ENCODE measurements around the gene UBR4.
"Not testable (repeated sequence)": the region's sequence is repeated elsewhere in the genome, so short reads cannot be mapped to it uniquely, and the experiment has no call there.

UBR4 gene

DNA sequence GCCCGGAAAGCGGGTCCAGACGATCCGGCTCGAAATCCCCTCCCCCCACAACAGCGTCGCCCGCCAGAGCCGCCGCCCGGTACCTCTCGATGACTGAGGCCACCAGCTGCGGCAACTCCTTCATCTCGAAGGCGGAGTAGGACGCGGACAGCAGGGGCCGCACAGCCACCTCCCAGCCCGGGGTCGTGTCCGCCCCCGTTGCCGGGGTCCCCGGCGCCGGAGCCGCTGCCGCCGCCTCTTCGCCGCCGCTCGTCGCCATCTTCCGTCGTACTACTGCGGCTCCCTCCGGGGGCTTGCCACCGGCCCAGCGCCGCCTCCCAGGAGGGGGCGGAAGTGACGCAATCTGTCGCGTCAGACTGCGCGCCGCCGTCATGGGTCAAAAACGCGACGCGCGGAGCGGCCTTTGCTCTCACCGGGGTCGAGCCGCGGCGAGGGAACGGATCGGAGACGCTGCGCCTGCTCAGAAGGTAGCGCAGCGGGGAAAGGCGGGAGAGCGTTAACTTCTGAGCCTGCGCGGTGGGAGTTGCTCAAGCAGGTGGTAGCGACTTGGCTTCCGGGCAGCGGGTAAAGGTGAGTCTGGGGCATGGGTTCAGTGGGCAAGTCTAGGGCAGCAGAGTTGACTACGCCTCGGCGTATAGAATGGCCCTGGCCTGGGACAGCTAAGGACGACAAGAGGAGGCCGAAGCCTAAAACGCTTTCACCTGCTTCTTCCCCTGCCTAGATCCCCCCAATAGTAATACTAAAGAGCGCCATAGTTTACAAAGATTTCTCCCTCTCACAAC lies at the start of gene UBR4:
TSS of gene UBR4 (minus strand) at position 277 of the 782 bp plus-strand sequence. CDS start at position 259, 18 bp downstream.
- DNase-seq = peak; percentile 85 to 95

DNA sequence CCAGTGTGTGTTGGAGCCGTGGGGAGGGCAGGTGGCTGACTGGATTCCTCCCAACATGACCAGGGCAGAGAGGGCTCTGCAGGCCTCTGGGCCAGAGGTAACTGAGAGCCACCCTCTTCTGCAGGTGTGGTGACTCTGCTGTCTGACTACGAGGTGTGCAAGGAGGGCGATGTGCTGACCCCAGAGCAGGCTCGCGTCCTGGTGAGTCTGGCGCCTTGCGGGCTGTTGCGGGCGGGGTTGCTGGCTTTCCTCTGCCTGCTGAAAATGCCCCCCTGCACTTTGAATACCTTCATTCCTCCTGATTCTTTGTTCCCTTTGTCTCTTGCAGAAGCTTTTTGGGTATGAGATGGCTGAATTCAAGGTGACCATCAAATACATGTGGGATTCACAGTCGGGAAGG lies 48.3 kb upstream of the UBR4 start:
- DNase-seq = no peak

DNA sequence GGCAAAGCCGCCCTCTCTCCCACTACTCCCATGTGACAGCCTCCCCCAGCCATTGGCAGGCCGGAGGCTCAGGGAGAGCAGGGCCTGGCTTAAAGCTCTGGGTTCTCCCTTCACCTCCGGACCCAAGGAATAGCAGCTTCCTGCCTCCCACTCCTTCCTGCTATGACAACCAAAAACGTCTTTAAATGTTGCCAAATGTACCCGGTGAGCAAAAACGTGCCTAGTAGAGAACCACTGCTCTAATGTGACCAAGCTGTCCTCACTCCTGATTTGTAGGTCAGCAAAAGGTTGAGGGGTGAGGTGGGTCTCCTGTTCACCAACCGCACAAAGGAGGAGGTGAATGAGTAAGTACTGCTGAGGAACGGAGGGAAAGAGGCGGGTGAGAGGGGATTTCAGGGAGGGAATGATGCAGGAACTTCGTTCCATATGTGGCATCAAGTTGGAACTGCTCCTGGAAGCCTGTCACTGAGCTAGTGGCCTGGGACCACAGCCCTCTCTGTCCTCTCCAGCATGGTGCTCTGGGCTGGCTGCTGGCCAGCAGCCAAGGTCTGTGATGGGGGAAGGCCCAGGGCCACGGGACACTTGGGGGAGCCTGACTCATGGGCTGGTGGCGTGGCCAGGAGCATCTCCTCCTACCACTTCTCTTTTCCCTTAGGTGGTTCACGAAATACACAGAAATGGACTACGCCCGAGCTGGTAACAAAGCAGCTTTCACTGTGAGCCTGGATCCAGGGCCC lies 47.3 kb upstream of the UBR4 start:
- no peak for DNase-seq

DNA sequence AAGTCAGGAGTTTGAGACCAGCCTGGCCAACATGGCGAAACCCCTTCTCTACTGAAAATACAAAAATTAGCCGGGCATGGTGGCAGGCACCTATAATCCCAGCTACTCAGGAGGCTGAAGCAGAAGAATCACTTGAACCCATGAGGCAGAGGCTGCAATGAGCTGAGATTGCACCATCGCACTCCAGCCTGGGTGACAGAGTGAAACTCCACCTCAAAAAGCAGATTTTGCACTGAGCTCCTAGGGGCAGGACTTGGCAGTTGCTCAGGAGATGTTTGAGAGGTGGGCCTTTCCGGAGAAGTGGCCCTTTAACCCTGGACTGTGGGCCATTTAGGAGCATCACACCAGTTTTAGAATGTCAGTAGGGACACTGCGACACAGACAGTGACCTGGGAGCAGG lies 46.2 kb upstream of the UBR4 start:
- not testable (repeated sequence) for DNase-seq

DNA sequence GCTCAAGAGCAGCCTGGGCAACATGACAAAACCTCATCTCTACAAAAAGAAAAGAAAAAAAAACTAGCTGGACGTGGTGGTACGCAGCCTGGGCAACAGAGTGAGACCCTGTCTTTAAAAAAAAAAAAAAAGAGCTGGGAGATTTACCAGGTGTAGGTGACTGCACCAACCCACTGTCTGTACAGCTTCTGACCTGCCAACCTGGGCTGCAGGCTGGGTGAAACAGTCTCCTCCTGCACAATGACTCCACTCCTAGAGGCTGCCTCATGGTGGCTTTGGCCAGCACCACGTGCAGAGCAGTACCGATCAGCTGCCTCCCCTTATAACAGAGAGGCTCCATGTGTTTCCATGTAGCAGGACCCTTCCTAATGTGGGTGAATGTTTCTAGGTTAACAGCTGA lies 45.2 kb upstream of the UBR4 start:
- no peak for DNase-seq

DNA sequence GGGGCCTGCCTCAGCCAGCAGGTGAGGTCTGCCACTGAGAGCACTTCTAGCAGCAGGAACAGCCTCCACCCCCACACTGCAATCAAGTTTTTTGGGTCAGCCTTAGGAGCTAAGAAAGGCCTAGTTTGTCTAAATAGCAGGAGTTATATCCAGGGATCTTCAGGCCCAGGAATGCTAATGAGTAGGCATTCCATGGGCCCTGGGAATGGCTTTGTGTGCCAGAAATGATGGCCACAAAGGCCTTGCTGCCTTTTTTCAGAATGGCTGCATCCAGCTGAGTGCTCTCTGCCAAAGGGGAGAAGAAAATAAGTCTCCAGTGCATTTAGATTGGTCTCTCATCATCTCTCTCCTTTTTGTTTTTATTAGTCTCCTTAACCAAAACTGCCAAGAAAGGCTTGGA lies 44.4 kb upstream of the UBR4 start:
- no peak for DNase-seq

DNA sequence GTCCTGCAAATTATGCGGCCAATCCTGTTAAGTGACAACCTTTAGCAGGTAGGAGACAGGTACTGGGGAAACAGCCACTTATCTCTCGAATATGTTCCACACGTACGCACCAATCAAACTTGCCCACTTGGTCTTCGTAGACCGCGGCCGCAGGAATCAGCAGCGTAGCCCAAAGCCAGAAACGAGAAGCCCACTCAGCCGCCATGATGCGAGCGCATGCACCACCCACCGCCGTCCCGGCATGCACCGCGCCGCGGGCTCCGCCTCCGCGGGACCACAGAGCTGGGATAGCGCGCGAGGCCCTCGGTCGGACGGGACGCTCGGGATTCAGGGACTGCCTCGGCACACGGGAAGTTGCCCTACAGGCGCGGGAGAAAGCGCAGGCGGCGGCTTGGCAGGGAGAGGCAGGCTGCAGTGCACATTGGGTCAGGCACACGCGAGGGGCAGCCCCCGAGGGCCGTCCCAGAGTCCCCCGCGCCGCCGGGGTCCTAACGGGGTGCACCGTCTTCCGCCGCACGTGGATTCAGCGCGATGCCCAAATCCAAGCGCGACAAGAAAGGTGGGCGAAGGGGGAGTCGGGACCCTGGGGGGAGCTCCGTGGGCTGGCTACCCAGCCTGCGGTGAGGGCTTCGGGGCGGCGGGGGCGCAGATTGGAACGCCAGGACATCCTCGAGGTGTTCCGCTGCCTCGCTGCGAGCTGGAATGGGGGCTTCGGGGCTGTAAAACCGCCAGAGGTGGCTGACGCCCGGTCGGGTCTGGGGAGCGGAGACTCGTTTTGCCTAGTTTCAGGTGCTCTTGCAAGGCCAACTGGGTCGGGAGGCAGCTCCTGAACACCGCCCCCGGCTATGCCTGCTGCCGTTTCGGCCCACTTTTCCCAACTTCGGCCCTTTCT lies 41.5 kb upstream of the UBR4 start, which contains the start of the genes EMC1 and MRTO4:
TSS of gene EMC1 (minus strand) at position 220 of the 892 bp plus-strand sequence. CDS start at position 205, 15 bp downstream.
TSS of gene MRTO4 (plus strand) at position 501 of the 892 bp plus-strand sequence. CDS start at position 532, 31 bp downstream.
- DNase-seq = peak; percentile 33 to 92

DNA sequence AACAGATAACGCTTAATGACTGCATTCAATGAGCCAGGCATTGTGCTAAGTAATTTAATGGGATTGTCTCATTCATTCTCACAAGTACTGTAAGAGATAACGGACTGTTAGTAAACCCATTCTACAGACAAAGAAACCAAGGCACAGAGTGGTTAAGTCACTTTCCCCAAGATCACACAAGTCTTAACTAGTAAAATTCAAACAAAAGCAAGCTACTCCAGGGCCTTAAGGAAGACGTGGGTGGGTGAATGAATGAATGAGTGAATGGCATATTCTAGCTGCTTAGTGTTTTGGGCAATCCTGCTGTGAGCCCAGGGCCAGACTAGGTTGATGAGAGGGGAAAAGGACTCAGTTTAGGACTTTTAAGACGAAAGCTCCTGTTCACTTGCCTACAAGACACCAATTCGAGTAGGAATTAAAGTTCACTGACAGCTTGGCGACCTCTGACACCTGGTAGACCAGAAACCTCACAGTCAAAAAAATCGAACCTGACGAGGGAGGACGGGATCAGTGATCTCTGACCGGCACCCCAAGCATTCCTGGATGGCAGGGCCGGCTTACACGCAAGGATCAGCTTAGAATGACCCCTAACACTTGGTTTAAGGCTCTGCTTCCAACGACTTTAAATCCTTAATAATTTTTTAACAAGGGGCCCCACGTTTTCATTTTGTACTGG lies 40.7 kb upstream of the UBR4 start:
- DNase-seq = no peak

DNA sequence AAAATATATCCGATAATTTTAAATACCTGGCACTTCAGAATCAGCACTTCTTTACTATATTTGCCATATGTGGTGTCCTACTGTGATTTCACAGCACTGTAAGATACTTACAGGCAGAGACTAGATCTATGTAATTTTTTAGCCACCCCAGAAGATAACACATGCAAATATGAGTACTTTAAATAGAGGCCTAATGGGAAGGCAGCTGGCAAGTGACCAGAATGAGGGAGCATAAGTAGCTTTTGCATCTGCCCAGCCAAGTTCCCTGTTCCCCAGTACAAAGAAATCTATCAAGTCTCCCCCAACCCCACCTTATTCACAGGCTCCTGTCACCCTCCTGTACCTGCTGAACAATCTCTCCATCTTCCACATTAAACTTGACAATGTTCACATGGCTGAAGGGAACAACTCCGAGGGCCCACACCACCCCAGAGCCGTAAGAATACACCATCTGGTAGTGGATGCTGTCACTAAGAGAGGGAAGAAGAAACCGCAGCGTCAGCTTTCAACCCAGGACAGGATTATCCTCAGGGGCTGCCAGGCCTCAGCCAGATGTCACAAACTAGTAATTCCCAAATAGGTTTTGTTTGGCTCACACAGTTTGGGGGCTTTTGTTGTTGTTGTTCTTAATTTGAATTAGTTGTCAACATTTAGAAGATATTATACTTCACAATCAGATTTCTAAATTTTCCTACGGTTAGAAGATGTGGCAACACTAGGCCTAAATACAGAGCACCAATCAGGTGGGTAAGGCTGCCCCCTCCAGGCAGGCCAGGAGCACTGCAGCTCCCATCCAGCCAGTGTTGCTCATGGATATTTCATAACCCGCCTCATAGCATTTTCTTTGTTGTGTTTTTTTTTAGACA lies 30.8 kb upstream of the UBR4 start:
- peak in 1 of 2 experiments; percentile 29 for DNase-seq

DNA sequence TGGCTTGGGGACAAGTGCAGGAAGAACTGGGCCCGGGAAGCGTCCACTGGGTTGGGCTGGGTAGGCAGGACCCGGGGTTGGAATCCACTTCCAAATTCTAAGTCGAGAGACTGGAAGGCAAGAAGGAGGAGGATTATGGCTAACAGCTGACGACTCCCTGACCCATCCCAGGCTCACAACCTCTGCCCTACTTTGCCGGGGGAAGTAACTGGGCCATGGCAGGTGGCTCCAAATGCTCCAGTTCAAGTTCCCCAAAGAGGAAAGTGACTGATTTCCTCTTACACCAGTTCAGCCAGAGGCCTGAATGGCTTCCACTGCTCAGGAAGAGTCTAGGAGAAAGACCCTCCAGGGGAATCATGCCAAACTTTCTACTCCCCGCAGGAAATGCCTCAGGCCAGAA lies 29.8 kb upstream of the UBR4 start:
- DNase-seq = no peak

DNA sequence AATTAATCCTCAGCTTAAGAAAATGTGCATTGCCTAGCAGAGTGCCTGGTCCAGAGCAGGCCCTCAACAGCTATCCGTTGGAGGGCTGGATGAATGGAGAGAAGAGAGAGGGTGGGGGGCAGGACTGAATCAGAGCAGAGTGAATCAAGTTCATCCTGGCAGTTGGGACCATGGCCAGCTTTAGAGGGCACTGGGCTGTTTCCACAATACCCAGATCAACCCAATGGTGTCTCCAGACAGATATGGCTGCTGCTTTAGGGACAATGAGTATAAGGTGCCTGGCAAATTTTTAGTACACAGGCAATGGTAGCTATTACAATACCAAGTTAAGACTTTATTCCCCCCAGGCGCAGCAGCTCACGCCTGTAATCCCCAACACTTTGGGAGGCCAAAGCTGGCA lies 24.2 kb upstream of the UBR4 start:
- no peak for DNase-seq

DNA sequence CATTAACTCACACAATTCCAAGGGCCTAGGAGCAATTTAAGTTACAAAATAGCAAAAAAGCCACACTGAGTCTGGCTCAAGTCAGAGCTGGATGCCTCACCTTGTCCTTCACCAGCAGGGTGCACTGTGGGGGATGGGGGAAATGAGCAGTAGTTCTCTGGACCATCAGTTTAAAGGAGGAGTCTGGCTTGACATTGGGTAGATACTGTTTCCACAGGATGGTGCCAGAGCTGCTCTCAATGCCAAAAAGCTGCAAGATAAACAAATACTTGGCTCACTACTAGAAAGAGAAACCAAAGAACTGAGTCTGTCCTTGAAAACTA lies 22.4 kb upstream of the UBR4 start:
- DNase-seq = no peak

DNA sequence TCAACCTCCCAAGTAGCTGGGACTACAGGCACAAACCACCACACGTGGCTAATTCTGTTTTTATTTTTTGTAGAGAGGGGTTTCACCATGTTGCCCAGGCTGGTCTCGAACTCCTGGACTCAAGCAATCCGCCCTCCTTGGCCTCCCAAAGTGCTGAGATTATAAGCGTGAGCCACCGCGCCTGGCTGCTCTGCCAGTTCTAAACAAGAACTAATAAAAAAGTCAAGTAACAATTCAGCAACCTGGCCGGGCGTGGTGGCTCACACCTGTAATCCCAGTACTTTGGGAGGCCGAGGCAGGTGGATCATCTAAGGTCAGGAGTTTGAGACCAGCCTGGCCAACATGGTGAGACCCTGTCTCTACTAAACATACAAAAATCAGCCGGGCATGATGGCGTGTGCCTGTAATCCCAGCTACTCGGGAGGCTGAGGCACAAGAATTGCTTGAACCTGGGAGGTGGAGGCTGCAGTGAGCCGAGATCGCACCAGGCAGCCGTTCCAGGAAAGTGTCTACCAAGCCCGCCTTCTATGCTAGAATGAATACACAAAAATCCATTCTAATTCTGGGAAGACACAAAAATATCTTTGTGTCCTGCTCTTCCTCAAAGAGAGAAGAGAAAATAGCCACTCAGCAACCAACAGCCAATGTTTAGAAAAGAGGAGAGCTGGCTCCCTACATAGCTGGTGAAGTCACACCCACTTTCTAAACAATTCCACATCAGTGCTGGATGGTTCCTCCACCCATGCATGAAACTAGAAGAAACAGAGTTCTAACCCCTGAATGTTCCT lies 21.9 kb upstream of the UBR4 start:
- DNase-seq = not testable (repeated sequence)

DNA sequence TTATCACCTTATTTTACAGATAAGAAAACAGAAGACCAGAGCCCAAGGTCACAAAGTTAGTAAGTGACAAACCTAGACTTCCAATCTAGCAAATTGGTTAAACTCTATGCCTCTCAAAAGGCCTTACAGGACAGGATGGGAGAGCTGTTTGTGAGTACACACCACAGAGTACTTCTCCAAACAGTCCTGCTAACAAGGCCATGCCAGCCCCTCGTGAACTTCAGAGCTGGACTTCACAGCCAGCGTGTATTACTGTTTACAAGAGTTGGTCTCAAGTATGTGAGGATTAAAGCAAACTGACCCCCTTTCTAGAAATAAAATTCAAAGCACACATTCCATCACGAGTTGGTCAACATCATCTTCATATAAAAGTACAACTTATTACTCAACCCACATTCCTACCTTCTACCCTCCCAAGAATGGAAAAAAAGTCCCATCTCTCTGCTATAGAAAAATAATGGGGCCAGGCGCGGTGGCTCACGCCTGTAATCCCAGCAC lies 19.8 kb upstream of the UBR4 start:
- no peak for DNase-seq

DNA sequence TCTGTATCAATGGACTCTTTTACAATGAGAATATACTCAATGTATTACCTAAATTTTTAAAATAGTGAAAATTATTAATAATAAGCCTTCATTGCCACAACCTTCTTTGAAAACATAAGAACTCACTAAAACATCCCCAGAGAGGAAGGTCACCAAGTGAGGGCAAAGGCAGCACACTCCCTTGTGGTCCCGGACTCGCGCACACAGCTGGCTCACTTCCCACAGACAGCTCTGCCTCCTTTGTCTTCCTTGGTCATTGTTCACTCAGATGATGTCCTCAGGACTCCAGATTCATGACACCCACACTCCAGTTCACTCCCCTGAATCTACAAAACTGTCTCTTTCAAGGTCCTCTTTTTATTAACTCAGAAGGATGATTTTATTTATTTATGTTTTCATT lies 19.2 kb upstream of the UBR4 start:
- no peak for DNase-seq

DNA sequence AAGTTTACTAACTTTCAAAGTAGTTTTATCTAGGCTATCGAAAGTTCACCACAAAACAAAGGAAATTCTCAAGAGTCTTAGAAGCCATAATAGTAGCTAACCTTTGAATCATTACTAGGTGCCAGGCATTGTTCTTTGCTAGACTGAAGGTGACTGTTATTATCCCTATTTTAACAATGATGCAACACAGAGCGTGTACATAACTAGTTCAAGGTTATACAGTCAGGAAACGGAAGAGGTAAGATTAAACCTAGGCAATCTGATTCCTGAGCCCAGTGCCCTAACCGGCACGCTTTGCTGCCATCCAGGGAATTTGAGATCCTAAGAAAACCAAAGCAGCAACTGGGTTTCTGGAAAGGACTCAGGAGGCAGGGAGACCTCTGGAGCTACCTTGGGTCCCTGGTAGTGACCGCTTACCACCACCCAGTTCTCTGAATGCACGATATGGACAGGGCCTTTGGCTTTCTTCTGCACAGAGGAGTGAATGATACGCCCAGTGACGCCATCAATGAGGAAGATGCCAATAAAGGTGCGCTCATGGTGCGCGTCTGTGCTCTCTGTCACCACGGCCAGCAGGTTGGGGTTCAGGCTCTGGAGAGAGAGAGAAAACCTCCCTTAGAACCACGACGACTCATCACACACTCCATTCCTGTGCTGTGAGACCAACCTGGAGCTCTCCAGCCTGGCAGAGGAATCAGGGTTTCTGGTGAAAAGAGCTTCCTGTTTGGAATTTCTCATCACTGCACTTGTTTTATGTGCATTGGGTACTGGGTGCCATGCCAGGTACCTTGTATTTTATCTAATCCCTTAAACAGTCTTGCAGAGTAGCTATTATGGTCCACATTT lies 13.1 kb upstream of the UBR4 start:
- no peak for DNase-seq

DNA sequence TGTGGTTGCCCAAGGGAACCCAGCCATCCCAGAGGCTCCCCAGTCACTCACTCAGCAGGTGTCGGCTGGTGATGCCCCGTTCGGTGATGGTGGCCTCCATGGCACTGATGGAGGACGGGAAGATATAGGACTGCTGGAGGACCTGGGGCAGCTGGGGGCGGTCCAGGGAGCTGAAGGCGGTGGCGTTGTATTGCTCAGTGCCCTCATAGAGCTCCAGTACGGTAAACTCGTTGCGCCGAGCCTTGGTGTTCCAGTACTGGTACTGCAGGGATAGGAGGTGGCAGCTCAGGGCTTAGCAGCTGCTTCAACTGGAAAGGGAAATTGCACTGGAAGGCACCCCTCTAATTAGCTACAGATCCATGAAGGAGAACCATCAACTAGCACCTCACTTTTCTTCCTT lies 12.5 kb upstream of the UBR4 start:
- DNase-seq = no peak

DNA sequence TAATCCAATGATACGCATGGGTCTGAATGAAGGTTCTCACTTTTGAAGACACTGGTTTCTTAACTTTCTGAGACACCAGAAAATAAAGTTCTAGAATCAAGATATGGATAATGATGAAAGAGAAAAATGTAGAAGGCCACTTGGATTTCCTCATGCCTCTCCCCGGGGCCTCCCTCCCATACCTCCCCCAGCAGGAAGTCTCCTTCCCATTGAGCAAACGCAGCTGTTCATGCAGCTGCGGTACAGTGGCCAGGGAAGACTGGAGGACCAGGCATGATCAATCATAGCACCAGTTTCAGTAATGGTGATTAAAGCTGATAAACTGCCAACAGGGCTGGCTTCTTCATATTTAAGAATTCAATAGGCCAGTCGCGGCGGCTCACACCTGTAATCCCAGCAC lies 10.9 kb upstream of the UBR4 start:
- DNase-seq = no peak

DNA sequence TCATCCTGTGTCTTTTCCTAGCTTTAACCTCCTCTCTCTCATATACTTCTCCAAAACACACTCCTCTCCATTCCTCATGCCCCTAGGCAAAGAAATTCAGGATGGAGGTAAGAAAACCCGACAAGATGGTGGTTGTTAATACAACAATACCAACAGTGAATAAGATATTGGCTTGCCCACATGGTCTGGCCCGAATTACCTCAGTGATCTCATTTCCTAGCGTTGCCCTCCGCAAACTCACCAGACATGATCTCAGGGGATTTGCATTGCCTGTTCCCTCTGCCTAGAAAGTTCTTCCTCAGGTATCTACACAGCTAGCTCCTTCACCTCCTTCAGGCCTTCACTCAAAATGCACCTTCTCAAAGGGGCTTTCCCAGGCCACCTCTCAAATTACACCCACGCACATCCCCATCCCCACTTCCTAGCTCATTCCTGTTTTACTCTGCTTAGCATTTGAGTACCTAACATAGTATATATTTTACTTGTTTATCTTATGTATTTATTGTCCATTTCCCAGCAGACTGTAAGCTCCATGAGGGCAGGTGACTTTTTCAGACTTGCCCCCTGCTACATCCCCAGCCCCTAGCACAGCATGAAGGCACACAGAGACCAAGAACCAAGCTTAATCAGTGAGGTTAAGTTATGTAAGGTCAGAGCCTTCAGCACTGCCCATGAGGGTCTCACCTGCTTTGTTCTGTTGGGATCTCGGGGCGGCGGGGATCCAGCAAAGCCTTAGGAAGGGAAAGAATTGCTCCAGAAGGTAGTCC lies 10.2 kb upstream of the UBR4 start:
- DNase-seq = no peak

Data from NCI-H526 (cell line).